SHP77 (cell line): ENCODE data around the gene CRYAA.

Experiments used
- DNase-seq, 2 experiments: peaks; one replicate each; lab custom pipeline; 2025; lab: John Stamatoyannopoulos, UW

The CRYAA gene

GRCh38 chr21:43203591-43203990 is 34.8 kb downstream of the CRYAA start:
- DNase-seq, result no peak

GRCh38 chr21:43204638-43205037 is 35.8 kb downstream of the CRYAA start:
- DNase-seq, result no peak

- no peak for DNase-seq
Observed at GRCh38 chr21:43206231-43207042, 37.6 kb downstream of the CRYAA start.

DNA sequence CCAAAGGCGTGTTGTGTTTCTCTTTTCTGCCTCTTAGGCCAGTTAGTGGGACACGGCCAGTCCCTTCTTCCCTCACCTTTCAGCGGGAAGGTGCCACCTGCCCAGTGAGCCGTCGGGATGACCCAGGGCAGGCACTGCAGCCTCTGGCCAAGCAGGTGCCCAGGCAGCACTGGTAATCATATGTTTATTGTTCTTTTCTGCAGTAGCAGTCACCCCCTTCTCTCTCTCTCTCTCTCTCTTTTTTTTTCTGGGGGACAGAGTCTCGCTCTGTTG is 38.2 kb downstream of the CRYAA start:
- DNase-seq, result no peak

- DNase-seq, result no peak
Observed at GRCh38 chr21:43207868-43208267, 39.1 kb downstream of the CRYAA start.

- no peak for DNase-seq
Observed at GRCh38 chr21:43208561-43209332, 39.9 kb downstream of the CRYAA start.

GRCh38 chr21:43209575-43210453 is 41.0 kb downstream of the CRYAA start:
- no peak for DNase-seq

- DNase-seq, result no peak
Observed at GRCh38 chr21:43210454-43211071, 41.8 kb downstream of the CRYAA start.

GRCh38 chr21:43211072-43211759 is 42.4 kb downstream of the CRYAA start:
- peak; percentile 78 for DNase-seq

DNA sequence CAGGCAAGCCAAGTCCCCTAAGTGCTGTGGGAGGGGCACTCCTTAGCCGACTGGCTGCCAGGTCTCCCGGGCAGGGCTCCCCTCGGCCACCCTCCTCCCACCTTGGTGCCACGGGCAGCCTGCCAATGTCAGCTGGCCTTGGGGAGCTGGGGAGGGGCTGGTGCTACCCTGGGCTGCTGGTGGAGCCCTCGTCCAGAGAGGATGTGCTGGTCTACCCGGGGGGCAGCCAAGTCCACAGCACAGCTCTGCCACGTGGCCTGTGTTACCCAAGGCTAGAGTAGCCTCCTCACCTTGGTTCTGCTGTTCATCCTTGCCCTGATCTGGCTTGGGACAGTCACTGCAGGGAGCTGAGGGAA is 42.9 kb downstream of the CRYAA start:
- DNase-seq, result peak; percentile 49 to 58
